ENCODE measurements around the gene ZNF397.

DNA sequence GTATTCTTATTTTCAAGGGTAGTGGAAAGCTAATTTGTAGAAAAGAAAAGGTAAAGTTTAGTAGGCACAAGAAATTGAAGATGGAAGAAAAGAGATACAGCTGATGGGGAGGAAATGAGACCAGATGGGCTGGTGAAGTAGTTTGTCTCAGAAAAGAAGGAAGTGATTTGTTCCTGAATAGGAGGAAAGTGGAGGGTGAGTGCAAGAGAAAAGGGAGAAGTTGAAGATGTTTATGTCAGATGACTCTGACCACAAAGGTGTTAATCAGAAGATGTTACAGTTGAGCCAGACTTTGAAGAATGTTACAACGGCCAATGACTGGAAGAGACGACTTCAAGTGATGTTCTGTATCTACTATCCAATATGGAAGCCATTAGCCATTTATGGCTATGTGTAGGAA lies 28.0 kb downstream of the ZNF397 start:
- TF ChIP-seq, protein P1, sequence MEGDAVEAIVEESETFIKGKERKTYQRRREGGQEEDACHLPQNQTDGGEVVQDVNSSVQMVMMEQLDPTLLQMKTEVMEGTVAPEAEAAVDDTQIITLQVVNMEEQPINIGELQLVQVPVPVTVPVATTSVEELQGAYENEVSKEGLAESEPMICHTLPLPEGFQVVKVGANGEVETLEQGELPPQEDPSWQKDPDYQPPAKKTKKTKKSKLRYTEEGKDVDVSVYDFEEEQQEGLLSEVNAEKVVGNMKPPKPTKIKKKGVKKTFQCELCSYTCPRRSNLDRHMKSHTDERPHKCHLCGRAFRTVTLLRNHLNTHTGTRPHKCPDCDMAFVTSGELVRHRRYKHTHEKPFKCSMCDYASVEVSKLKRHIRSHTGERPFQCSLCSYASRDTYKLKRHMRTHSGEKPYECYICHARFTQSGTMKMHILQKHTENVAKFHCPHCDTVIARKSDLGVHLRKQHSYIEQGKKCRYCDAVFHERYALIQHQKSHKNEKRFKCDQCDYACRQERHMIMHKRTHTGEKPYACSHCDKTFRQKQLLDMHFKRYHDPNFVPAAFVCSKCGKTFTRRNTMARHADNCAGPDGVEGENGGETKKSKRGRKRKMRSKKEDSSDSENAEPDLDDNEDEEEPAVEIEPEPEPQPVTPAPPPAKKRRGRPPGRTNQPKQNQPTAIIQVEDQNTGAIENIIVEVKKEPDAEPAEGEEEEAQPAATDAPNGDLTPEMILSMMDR (IDR thresholded peaks at IDR 0.05), result no peak
- TF ChIP-seq POLR2AphosphoS5 (IDR thresholded peaks at IDR 0.05; ENCODE audit: low read depth, low read length) (no peak), SIN3A (IDR thresholded peaks at IDR 0.05; ENCODE audit: borderline replicate concordance, insufficient read depth, low read depth, low read length) (no peak)
